Suppressor macrophage treated with lipopolysaccharide for 4 hours (primary cell): Measurements from ENCODE around the gene HEPH.
"Not testable (repeated sequence)": the region's sequence is repeated elsewhere in the genome, so short reads cannot be mapped to it uniquely, and the experiment has no call there.

Experiments used
- DNase-seq: peaks from one replicate; pipeline ENCODE4 v3.0.0-alpha.2; 2020

The HEPH gene

GRCh38 chrX:66163849-66164411, at the start of gene HEPH:
Gene HEPH, plus strand, starts transcription at chrX:66164247. Its CDS starts 6,324 bp downstream, at chrX:66170571.
- DNase-seq = peak; percentile 36

GRCh38 chrX:66118722-66119121, 45.3 kb upstream of the HEPH start:
- DNase-seq = not testable (repeated sequence)

- not testable (repeated sequence) for DNase-seq
Measured at GRCh38 chrX:66121354-66121753, 42.7 kb upstream of the HEPH start.

GRCh38 chrX:66126662-66127061, 37.4 kb upstream of the HEPH start:
- DNase-seq = no peak

- DNase-seq = no peak
Measured at GRCh38 chrX:66130469-66130868, 33.6 kb upstream of the HEPH start.

- DNase-seq = not testable (repeated sequence)
Measured at GRCh38 chrX:66135284-66135683, 28.8 kb upstream of the HEPH start.

GRCh38 chrX:66142351-66142750, 21.7 kb upstream of the HEPH start:
- DNase-seq = no peak

- no peak for DNase-seq
Measured at GRCh38 chrX:66144258-66144657, 19.8 kb upstream of the HEPH start.

- DNase-seq = no peak
Measured at GRCh38 chrX:66149519-66149918, 14.5 kb upstream of the HEPH start.

GRCh38 chrX:66150163-66150562, 13.9 kb upstream of the HEPH start:
- DNase-seq = no peak

GRCh38 chrX:66162331-66162822, 1.7 kb upstream of the HEPH start:
- DNase-seq = peak; percentile 3

- no peak for DNase-seq
Measured at GRCh38 chrX:66163447-66163846, 600 bp upstream of the HEPH start.

- no peak for DNase-seq
Measured at GRCh38 chrX:66164470-66164869, 423 bp downstream of the HEPH start.

GRCh38 chrX:66164931-66165330, 884 bp downstream of the HEPH start:
- no peak for DNase-seq

- DNase-seq = no peak
Measured at GRCh38 chrX:66166671-66167070, 2.6 kb downstream of the HEPH start.

- DNase-seq = no peak
Measured at GRCh38 chrX:66167431-66167830, 3.4 kb downstream of the HEPH start.

- no peak for DNase-seq
Measured at GRCh38 chrX:66176134-66176533, 12.1 kb downstream of the HEPH start.

- DNase-seq = no peak
Measured at GRCh38 chrX:66191563-66191962, 27.5 kb downstream of the HEPH start.

- DNase-seq = no peak
Measured at GRCh38 chrX:66193821-66194220, 29.8 kb downstream of the HEPH start.

GRCh38 chrX:66200050-66200664, 36.1 kb downstream of the HEPH start:
- no peak for DNase-seq

GRCh38 chrX:66200855-66201795, 37.1 kb downstream of the HEPH start:
- DNase-seq = peak; percentile 6

GRCh38 chrX:66203114-66203513, 39.1 kb downstream of the HEPH start:
- no peak for DNase-seq

- DNase-seq = no peak
Measured at GRCh38 chrX:66221856-66222255, 57.8 kb downstream of the HEPH start.

GRCh38 chrX:66232296-66232695, 68.2 kb downstream of the HEPH start:
- DNase-seq = no peak
